Smooth muscle cell (in vitro differentiated cells): Measurements from ENCODE around the gene PYDC1. TPM values are rescaled to one million over a fixed set of nuclear protein-coding genes. Genes with fewer than 3 reads are reported as not detected.

ENCODE experiments used
- DNase-seq: peaks from one replicate; lab custom pipeline; 2025; ENCODE audit not compliant: unreplicated experiment; lab: John Stamatoyannopoulos, UW
- H2AFZ ChIP-seq: fragments of 200-600 bp; sonication (generic); 2 replicates; pipeline ENCODE4 v1.6.0; 2016; ENCODE audit warnings: antibody characterized with exemption, low read depth, mild to moderate bottlenecking
- H3F3A ChIP-seq: fragments of 200-600 bp; sonication (generic); 2 replicates; pipeline ENCODE4 v1.6.0; 2017; ENCODE audit warnings: antibody characterized with exemption, low read depth
- H3K27ac ChIP-seq: fragments of 200-600 bp; sonication (generic); 2 replicates; pipeline ENCODE4 v1.5.1; 2016; ENCODE audit warnings: low read depth, mild to moderate bottlenecking
- H3K27me3 ChIP-seq: fragments of 200-600 bp; sonication (generic); 2 replicates; pipeline ENCODE4 v1.6.1; 2016; ENCODE audit warnings: low read depth, mild to moderate bottlenecking
- H3K36me3 ChIP-seq: fragments of 200-600 bp; sonication (generic); 2 replicates; pipeline ENCODE4 v1.5.1; 2016; ENCODE audit warnings: low read depth
- H3K4me1 ChIP-seq: fragments of 200-600 bp; sonication (generic); 2 replicates; pipeline ENCODE4 v1.5.1; 2016; ENCODE audit warnings: low read depth
- H3K4me2 ChIP-seq: fragments of 200-600 bp; sonication (generic); 2 replicates; pipeline ENCODE4 v1.6.0; 2016; ENCODE audit warnings: mild to moderate bottlenecking
- H3K4me3 ChIP-seq: fragments of 200-600 bp; sonication (generic); 2 replicates; pipeline ENCODE4 v1.5.1; 2016; ENCODE audit warnings: mild to moderate bottlenecking
- H3K79me2 ChIP-seq: fragments of 200-600 bp; sonication (generic); 2 replicates; pipeline ENCODE4 v1.6.0; 2016; ENCODE audit warnings: low read depth, mild to moderate bottlenecking
- H3K9ac ChIP-seq: fragments of 200-600 bp; sonication (generic); 2 replicates; pipeline ENCODE4 v1.6.0; 2016; ENCODE audit warnings: low read depth
- H3K9me3 ChIP-seq: fragments of 200-600 bp; sonication (generic); replicated peaks from 2 replicates; pipeline ENCODE4 v1.5.1; 2016; ENCODE audit warnings: low read depth
- H4K20me1 ChIP-seq: fragments of 200-600 bp; sonication (generic); 2 replicates; pipeline ENCODE4 v1.6.0; 2016; ENCODE audit warnings: low read depth
- WGBS: methylation state at CpG from one replicate; pipeline ENCODE4 v1.1.7; 2016; ENCODE audit warnings: low lambda C conversion rate; 5-methylcytosine and 5-hydroxymethylcytosine counted together
- polyA plus RNA-seq: library from polyadenylated mRNA; unstranded; fragments of >200 nt; fragmentation: Nextera tagmentation; extraction: Ambion mirVana; gene quantifications from 2 replicates; pipeline ENCODE4 v1.2.1, GENCODE V29; 2016
- total RNA-seq: library from RNA; depleted of rRNA; stranded (reverse); fragments of >200 nt; gene quantifications from 2 replicates; pipeline ENCODE4 v1.2.3, GENCODE V29; 2014
- TF ChIP-seq, protein P1 (sequence below): fragments of 200-600 bp; sonication (generic); IDR thresholded peaks from 2 replicates; pipeline ENCODE4 v1.5.1; 2017; ENCODE audit warnings: borderline replicate concordance, mild to moderate bottlenecking, antibody characterized with exemption; ENCODE audit not compliant: insufficient read depth, poor library complexity, severe bottlenecking

Gene PYDC1
- total RNA-seq (not detected in 2 replicates), polyA plus RNA-seq (1.1 and 1.7 TPM in 2 replicates)

- no peaks in the 10 kb centered on the region for H3F3A ChIP-seq
- H3K27me3 ChIP-seq = peaks cover 86% of the 10 kb centered on the region
- H3K79me2 ChIP-seq = no peaks in the 10 kb centered on the region
- H3K9ac ChIP-seq = no peak within 1 kb of the TSS
- no peaks in the 10 kb centered on the region for H4K20me1 ChIP-seq
- 13% methylated on average over 32 of the region's 52 CpGs for WGBS
- no peak within 1 kb of the TSS for H3K27ac ChIP-seq
- no peaks in the 10 kb centered on the region for H3K36me3 ChIP-seq
- TF ChIP-seq, protein P1, sequence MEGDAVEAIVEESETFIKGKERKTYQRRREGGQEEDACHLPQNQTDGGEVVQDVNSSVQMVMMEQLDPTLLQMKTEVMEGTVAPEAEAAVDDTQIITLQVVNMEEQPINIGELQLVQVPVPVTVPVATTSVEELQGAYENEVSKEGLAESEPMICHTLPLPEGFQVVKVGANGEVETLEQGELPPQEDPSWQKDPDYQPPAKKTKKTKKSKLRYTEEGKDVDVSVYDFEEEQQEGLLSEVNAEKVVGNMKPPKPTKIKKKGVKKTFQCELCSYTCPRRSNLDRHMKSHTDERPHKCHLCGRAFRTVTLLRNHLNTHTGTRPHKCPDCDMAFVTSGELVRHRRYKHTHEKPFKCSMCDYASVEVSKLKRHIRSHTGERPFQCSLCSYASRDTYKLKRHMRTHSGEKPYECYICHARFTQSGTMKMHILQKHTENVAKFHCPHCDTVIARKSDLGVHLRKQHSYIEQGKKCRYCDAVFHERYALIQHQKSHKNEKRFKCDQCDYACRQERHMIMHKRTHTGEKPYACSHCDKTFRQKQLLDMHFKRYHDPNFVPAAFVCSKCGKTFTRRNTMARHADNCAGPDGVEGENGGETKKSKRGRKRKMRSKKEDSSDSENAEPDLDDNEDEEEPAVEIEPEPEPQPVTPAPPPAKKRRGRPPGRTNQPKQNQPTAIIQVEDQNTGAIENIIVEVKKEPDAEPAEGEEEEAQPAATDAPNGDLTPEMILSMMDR = no peak
- no peaks in the 10 kb centered on the region for H3K9me3 ChIP-seq
- H3K4me2 ChIP-seq = peak within 1 kb of the TSS; percentile 88
- H2AFZ ChIP-seq = no peak within 1 kb of the TSS
- DNase-seq = no peak
- no peak within 1 kb of the TSS for H3K4me3 ChIP-seq
- H3K4me1 ChIP-seq = peaks cover 23% of the 10 kb centered on the region
These were observed at the start of gene PYDC1 for GRCh38 chr16:31216422-31217135. Gene PYDC1 (minus strand): TSS chr16:31217135. CDS start chr16:31217028, 107 bp downstream.

GRCh38 chr16:31265329-31266245 lies 48.7 kb upstream of the PYDC1 start:
- Histone ChIP-seq H3K4me3 (no peak overlapping the region), H3K9me3 (no peaks in the 10 kb centered on the region), H3K4me1 (no peaks in the 10 kb centered on the region), H4K20me1 (no peaks in the 10 kb centered on the region), H2AFZ (no peak overlapping the region), H3K36me3 (no peaks in the 10 kb centered on the region), H3K79me2 (no peaks in the 10 kb centered on the region), H3K9ac (peak overlapping the region; percentile 60), H3K27me3 (peaks cover 6% of the 10 kb centered on the region), H3K4me2 (peak overlapping the region; percentile 22), H3F3A (no peaks in the 10 kb centered on the region), H3K27ac (peak overlapping the region; percentile 72)
- 69% methylated on average over 20 of the region's 20 CpGs for WGBS
- peak; percentile 10 for DNase-seq
- TF ChIP-seq, protein P1 = no peak

DNA sequence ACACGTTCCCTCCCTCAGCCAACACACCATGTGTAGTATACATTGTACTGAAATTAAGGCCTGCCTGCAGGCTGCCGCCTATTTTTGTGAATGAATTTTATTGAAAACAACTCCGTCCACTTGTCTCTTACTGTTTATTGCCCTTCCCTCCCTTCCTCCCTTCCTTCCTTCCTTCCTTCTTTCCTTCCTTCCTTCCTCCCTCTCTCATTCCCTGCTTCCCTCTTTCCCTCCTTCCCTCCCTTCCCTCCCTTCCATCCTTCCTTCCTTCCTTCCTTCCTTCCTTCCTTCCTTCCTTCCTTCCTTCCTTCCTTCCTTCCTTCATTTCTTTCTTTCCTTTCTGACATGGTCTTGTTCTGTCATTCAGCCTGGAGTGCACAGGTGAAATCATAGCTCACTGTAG lies 45.1 kb upstream of the PYDC1 start:
- Histone ChIP-seq H3K79me2 (no peaks in the 10 kb centered on the region), H3K36me3 (no peaks in the 10 kb centered on the region), H3K9ac (no peak overlapping the region), H3K9me3 (no peaks in the 10 kb centered on the region), H3K27me3 (peaks cover 6% of the 10 kb centered on the region), H3K4me2 (no peak overlapping the region), H3F3A (no peaks in the 10 kb centered on the region), H3K27ac (no peak overlapping the region), H2AFZ (no peak overlapping the region), H4K20me1 (no peaks in the 10 kb centered on the region), H3K4me1 (no peaks in the 10 kb centered on the region), H3K4me3 (no peak overlapping the region)
- no peak for DNase-seq
- TF ChIP-seq, protein P1 = no peak
- WGBS = 83% methylated on average over 3 of the region's 3 CpGs
